WERI-Rb-1 (cell line): ENCODE results near the gene CMSS1.

Source experiments
- DNase-seq: peaks from one replicate; pipeline ENCODE4 v3.0.0-alpha.2; 2020
- H3K27ac ChIP-seq: fragments of 250-450 bp; sonication (Bioruptor Pico); 2 replicates; pipeline ENCODE4 v1.5.1; 2020; ENCODE audit warnings: mild to moderate bottlenecking, moderate library complexity
- H3K27me3 ChIP-seq: fragments of 250-450 bp; sonication (Bioruptor Pico); 2 replicates; pipeline ENCODE4 v1.5.1; 2021; ENCODE audit warnings: mild to moderate bottlenecking, low read depth, moderate library complexity; ENCODE audit not compliant: insufficient read depth, severe bottlenecking
- H3K36me3 ChIP-seq: fragments of 250-450 bp; sonication (Bioruptor Pico); 2 replicates; pipeline ENCODE4 v1.5.1; 2020; ENCODE audit warnings: mild to moderate bottlenecking, moderate library complexity
- H3K4me3 ChIP-seq: 2 replicates; pipeline ENCODE4 v1.5.1; 2011; ENCODE audit warnings: low read depth, mild to moderate bottlenecking, control low read depth, low read length
- H3K9me3 ChIP-seq: fragments of 250-450 bp; sonication (Bioruptor Pico); 2 replicates; pipeline ENCODE4 v1.5.1; 2021; ENCODE audit warnings: mild to moderate bottlenecking, moderate library complexity; ENCODE audit not compliant: severe bottlenecking
- TF ChIP-seq, protein P1 (sequence below): IDR thresholded peaks from 2 replicates; pipeline ENCODE4 v1.5.1; 2011; ENCODE audit warnings: low read depth, mild to moderate bottlenecking, control low read depth, inconsistent platforms, low read length

CMSS1 gene

DNA sequence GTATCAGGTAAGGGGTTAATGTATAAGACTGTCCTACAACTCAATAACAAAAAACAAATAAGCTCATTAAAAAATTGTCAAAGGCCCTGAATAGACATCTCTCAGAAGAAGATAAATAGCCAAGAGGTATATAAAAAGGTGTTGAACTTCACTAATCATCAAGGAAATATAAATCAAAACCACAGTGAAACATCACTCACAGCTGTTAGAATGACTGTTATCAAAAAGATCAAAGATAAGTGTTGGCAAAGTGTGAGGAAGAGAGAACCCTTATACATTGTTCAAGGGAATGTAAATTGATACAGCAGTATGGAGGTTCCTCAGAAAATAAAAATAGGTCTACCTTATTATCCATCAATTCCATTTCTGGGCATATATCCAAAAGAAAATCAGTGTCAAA lies 201.1 kb downstream of the CMSS1 start:
- DNase-seq: no peak
- Histone ChIP-seq H3K36me3 (no peaks in the 10 kb centered on the region; the same call in 1 of the 2 replicates), H3K9me3 (peaks cover 9% of the 10 kb centered on the region), H3K27ac (no peak overlapping the region), H3K4me3 (no peak overlapping the region), H3K27me3 (no peaks in the 10 kb centered on the region)
- TF ChIP-seq, protein P1, sequence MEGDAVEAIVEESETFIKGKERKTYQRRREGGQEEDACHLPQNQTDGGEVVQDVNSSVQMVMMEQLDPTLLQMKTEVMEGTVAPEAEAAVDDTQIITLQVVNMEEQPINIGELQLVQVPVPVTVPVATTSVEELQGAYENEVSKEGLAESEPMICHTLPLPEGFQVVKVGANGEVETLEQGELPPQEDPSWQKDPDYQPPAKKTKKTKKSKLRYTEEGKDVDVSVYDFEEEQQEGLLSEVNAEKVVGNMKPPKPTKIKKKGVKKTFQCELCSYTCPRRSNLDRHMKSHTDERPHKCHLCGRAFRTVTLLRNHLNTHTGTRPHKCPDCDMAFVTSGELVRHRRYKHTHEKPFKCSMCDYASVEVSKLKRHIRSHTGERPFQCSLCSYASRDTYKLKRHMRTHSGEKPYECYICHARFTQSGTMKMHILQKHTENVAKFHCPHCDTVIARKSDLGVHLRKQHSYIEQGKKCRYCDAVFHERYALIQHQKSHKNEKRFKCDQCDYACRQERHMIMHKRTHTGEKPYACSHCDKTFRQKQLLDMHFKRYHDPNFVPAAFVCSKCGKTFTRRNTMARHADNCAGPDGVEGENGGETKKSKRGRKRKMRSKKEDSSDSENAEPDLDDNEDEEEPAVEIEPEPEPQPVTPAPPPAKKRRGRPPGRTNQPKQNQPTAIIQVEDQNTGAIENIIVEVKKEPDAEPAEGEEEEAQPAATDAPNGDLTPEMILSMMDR: no peak

DNA sequence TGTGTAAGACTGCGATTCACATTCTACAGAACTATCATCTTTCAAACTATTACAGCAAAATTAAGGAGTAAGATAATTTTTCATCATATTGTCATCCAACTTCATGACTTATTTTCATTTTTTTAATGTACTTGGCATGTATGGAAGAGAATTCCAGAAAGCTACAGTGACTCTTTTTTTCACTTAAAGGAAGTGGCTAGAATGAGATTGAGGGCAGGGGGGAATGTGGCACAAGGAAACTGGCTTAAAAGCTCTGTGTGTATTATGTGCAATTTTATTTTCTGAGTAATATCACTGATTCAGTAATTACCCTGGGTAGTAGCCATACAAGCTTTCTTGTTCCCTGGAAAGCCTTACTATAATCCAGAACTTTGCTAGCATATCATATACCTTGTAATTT lies 202.1 kb downstream of the CMSS1 start:
- Histone ChIP-seq H3K9me3 (peaks cover 9% of the 10 kb centered on the region), H3K36me3 (no peaks in the 10 kb centered on the region; the same call in 1 of the 2 replicates), H3K4me3 (no peak overlapping the region), H3K27ac (no peak overlapping the region), H3K27me3 (no peaks in the 10 kb centered on the region)
- TF ChIP-seq, protein P1: no peak
- DNase-seq: no peak

DNA sequence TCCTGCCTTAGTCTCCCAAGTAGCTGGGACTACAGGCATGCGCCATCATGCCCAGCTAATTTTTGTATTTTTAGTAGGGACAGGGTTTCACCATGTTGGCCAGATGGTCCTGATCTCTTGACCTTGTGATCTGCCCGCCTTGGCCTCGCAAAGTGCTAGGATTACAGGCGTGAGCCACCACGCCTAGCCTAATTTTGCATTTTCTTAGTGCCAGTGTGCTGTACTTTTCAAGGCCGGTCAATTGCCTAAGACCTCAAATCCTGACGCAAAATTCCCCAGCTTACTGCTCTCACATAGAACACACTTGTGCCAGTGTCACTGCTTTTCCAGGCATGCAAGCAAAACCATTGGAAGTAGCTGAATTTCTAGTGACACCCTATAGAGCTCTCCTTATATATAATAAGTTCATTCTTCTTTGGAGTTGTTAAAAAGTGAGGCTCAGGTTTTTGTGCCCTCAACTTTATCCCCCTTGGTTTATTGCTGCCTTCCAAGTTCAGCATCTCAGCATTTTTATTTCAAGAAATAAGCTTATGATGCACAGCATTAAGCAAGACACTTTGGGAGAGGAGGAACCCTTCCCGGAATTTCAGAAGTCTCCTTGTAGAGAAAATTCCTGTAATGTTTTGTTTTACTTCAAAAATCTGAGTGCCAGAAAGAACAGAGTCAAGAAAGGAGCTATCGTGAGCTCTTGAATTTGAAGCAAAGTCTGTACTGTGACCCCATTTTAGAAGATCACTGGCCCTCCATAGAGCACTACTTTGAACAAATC lies 203.4 kb downstream of the CMSS1 start:
- Histone ChIP-seq H3K4me3 (no peak overlapping the region), H3K36me3 (no peaks in the 10 kb centered on the region; the same call in 1 of the 2 replicates), H3K9me3 (no peaks in the 10 kb centered on the region), H3K27ac (no peak overlapping the region), H3K27me3 (no peaks in the 10 kb centered on the region)
- TF ChIP-seq, protein P1: no peak
- no peak for DNase-seq

DNA sequence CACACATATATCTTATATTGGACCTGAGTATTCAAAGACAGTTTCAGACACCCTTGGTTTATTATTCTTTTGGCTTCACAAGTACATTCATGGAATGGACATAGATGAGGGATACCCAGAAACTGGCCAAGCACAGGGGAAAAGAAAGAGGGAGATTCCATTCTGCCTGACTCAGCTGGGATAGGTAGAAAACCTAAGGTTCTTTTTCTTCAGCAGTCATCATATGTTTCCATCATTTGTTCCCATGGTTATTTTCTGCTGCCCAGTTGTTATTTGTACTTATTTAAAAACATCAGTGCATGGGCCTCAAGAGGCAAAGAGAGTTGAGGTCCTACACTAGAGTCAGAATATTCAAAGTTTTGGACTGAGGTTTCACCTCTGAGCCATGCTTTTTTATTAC lies 204.8 kb downstream of the CMSS1 start:
- Histone ChIP-seq H3K4me3 (no peak overlapping the region), H3K36me3 (no peaks in the 10 kb centered on the region; the same call in 1 of the 2 replicates), H3K9me3 (no peaks in the 10 kb centered on the region), H3K27me3 (no peaks in the 10 kb centered on the region), H3K27ac (no peak overlapping the region)
- no peak for DNase-seq
- TF ChIP-seq, protein P1: no peak

DNA sequence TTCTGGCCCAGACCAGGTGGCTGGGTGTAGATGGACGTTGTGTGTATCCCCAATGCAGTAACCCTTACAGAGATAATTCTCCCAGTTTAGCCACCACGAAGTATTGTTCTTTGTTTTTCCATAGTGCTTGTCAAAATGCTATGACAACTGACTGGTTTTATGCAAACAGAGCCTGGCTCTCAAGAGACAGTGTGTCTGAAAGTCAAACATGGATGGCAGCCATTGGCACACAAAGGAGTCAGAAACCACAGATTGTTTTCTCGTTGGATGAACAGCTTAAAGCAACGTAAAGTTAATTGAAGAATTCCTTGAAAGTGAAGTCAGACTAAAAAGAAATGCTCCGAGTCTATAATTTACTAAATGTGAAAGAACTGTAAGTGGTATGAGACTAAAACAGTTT lies 205.5 kb downstream of the CMSS1 start:
- no peaks in the 10 kb centered on the region; the same call in 1 of the 2 replicates for H3K36me3 ChIP-seq
- H3K9me3 ChIP-seq: no peaks in the 10 kb centered on the region
- TF ChIP-seq, protein P1: no peak
- no peaks in the 10 kb centered on the region for H3K27me3 ChIP-seq
- no peak overlapping the region for H3K4me3 ChIP-seq
- no peak for DNase-seq
- no peak overlapping the region for H3K27ac ChIP-seq
